OCI-LY1 (cell line): Measurements from ENCODE around the gene CCDC40.

Source experiments
- H2AFZ ChIP-seq: fragments of 200-600 bp; sonication (generic), shearing (Covaris generic); 2 replicates; pipeline ENCODE4 v1.6.0; 2014; ENCODE audit warnings: antibody characterized with exemption, mild to moderate bottlenecking, low read length
- H3F3A ChIP-seq: fragments of 200-600 bp; sonication (generic), shearing (Covaris generic); 2 replicates; pipeline ENCODE4 v1.6.0; 2014; ENCODE audit warnings: mild to moderate bottlenecking, antibody characterized with exemption, low read length, moderate library complexity; ENCODE audit not compliant: insufficient read depth
- H3K27ac ChIP-seq: fragments of 200-600 bp; sonication (generic); 2 replicates; pipeline ENCODE4 v1.5.1; 2014; ENCODE audit warnings: low read length, mixed run types, mild to moderate bottlenecking, low read depth; ENCODE audit not compliant: poor library complexity, severe bottlenecking
- H3K27me3 ChIP-seq: fragments of 200-600 bp; sonication (generic); 2 replicates; pipeline ENCODE4 v1.6.0; 2014; ENCODE audit warnings: antibody characterized with exemption, mild to moderate bottlenecking, low read length, moderate library complexity; ENCODE audit not compliant: insufficient read depth
- H3K36me3 ChIP-seq: fragments of 200-600 bp; sonication (generic); 2 replicates; pipeline ENCODE4 v1.6.1; 2014; ENCODE audit warnings: mild to moderate bottlenecking, antibody characterized with exemption, low read length, moderate library complexity, mixed read lengths; ENCODE audit not compliant: insufficient read depth
- H3K4me1 ChIP-seq: fragments of 200-600 bp; sonication (generic); 2 replicates; pipeline ENCODE4 v1.5.1; 2014; ENCODE audit warnings: mild to moderate bottlenecking, low read length, moderate library complexity; ENCODE audit not compliant: insufficient read depth, severe bottlenecking
- H3K4me2 ChIP-seq: fragments of 200-600 bp; sonication (generic), shearing (Covaris generic); 2 replicates; pipeline ENCODE4 v1.6.1; 2014; ENCODE audit warnings: low read length
- H3K4me3 ChIP-seq: fragments of 200-600 bp; sonication (generic); 2 replicates; pipeline ENCODE4 v1.5.1; 2014; ENCODE audit warnings: low read length, low read depth, mild to moderate bottlenecking, mixed read lengths; ENCODE audit not compliant: poor library complexity, severe bottlenecking
- H3K79me2 ChIP-seq: fragments of 200-600 bp; shearing (Covaris generic); 2 replicates; pipeline ENCODE4 v1.6.1; 2016; ENCODE audit warnings: mixed run types, low read length, mixed read lengths; ENCODE audit not compliant: insufficient read depth
- H3K9ac ChIP-seq: fragments of 200-600 bp; sonication (generic), shearing (Covaris generic); 2 replicates; pipeline ENCODE4 v1.6.1; 2014; ENCODE audit warnings: mild to moderate bottlenecking, low read length, mixed read lengths
- H3K9me2 ChIP-seq: fragments of 200-600 bp; sonication (generic), shearing (Covaris generic); 2 replicates; pipeline ENCODE4 v1.6.1; 2014; ENCODE audit warnings: low read depth, mild to moderate bottlenecking, low read length, mixed read lengths
- H3K9me3 ChIP-seq: fragments of 200-600 bp; shearing (Covaris generic); 2 replicates; pipeline ENCODE4 v1.6.1; 2014; ENCODE audit warnings: low read length, mixed read lengths
- H4K20me1 ChIP-seq: fragments of 200-600 bp; sonication (generic), shearing (Covaris generic); 2 replicates; pipeline ENCODE4 v1.6.0; 2016; ENCODE audit warnings: mild to moderate bottlenecking, low read length; ENCODE audit not compliant: insufficient read depth
- CTCF ChIP-seq: fragments of 200-600 bp; sonication (generic), shearing (Covaris generic); IDR thresholded peaks from 2 replicates; pipeline ENCODE4 v1.5.1; 2017; ENCODE audit warnings: mild to moderate bottlenecking, antibody characterized with exemption, low read length, moderate library complexity, mixed read lengths
- EZH2 ChIP-seq: fragments of 200-600 bp; sonication (generic), shearing (Covaris generic); IDR thresholded peaks from 2 replicates; pipeline ENCODE4 v1.8.0; 2017; ENCODE audit warnings: borderline replicate concordance, mixed run types, mild to moderate bottlenecking, antibody characterized with exemption, low read length, moderate library complexity, mixed read lengths

CCDC40 gene

DNA sequence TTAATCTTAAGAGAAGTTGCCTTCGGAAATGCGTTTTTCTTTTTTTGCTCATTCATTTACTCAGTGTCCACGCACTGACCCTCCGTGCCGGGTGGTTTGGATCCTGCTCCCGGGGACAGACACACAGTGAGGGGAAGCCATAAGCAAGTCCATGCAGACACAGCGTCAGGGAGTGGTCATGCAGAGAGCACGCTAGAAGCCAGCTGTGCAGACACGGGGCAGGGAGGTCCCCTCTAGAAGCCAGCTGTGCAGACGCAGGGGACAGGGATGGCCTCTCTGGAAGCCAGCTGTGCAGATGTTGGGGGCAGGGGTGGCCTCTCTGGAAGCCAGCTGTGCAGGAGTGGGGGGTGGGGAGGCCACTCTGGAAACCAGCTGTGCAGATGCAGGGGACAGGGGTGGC lies 69.7 kb downstream of the CCDC40 start:
- peaks cover 6% of the 10 kb centered on the region; the same call in 1 of the 2 replicates for H3K27me3 ChIP-seq
- H4K20me1 ChIP-seq: no peaks in the 10 kb centered on the region
- peaks cover 8% of the 10 kb centered on the region for H3K4me1 ChIP-seq
- H3K9ac ChIP-seq: no peak overlapping the region
- no peaks in the 10 kb centered on the region for H3K9me2 ChIP-seq
- no peaks in the 10 kb centered on the region for H3F3A ChIP-seq
- no peaks in the 10 kb centered on the region for H3K9me3 ChIP-seq
- H3K36me3 ChIP-seq: no peaks in the 10 kb centered on the region
- TF ChIP-seq CTCF (no peak), EZH2 (no peak)
- no peak overlapping the region for H3K4me2 ChIP-seq
- no peaks in the 10 kb centered on the region for H3K79me2 ChIP-seq
- H2AFZ ChIP-seq: no peak overlapping the region
- H3K4me3 ChIP-seq: no peak overlapping the region
- H3K27ac ChIP-seq: no peak overlapping the region

GRCh38 chr17:80106751-80107150 lies 70.3 kb downstream of the CCDC40 start:
- H3K27ac ChIP-seq: no peak overlapping the region
- peaks cover 6% of the 10 kb centered on the region; the same call in 1 of the 2 replicates for H3K27me3 ChIP-seq
- no peak overlapping the region for H2AFZ ChIP-seq
- TF ChIP-seq EZH2 (no peak), CTCF (no peak)
- no peaks in the 10 kb centered on the region for H3K36me3 ChIP-seq
- H3K4me1 ChIP-seq: peaks cover 7% of the 10 kb centered on the region
- H3K9me3 ChIP-seq: no peaks in the 10 kb centered on the region
- no peaks in the 10 kb centered on the region for H4K20me1 ChIP-seq
- H3K9ac ChIP-seq: no peak overlapping the region
- H3K79me2 ChIP-seq: no peaks in the 10 kb centered on the region
- H3F3A ChIP-seq: no peaks in the 10 kb centered on the region
- no peak overlapping the region for H3K4me3 ChIP-seq
- H3K9me2 ChIP-seq: no peaks in the 10 kb centered on the region
- H3K4me2 ChIP-seq: no peak overlapping the region

- H3K9ac ChIP-seq: no peak overlapping the region
- no peaks in the 10 kb centered on the region for H3K79me2 ChIP-seq
- TF ChIP-seq EZH2: no peak
- no peak for TF ChIP-seq CTCF
- H4K20me1 ChIP-seq: no peaks in the 10 kb centered on the region
- H3K4me3 ChIP-seq: no peak overlapping the region
- H3K9me3 ChIP-seq: no peaks in the 10 kb centered on the region
- H3F3A ChIP-seq: no peaks in the 10 kb centered on the region
- no peaks in the 10 kb centered on the region for H3K9me2 ChIP-seq
- no peak overlapping the region for H3K4me2 ChIP-seq
- H3K27ac ChIP-seq: no peak overlapping the region
- no peaks in the 10 kb centered on the region for H3K36me3 ChIP-seq
- H2AFZ ChIP-seq: no peak overlapping the region
- peaks cover 6% of the 10 kb centered on the region; the same call in 1 of the 2 replicates for H3K27me3 ChIP-seq
- peaks cover under 1% of the 10 kb centered on the region for H3K4me1 ChIP-seq
Measured at GRCh38 chr17:80107231-80108021, 71.0 kb downstream of the CCDC40 start.
